HK-2 (cell line): ENCODE data around the gene SNX30.
A peak's percentile ranks its signal among the peaks of the same experiment; 100 is the strongest.

Experiments
- DNase-seq: peaks from one replicate; pipeline ENCODE4 v3.0.0-alpha.2; 2018; ENCODE audit not compliant: unreplicated experiment

The SNX30 gene

DNA sequence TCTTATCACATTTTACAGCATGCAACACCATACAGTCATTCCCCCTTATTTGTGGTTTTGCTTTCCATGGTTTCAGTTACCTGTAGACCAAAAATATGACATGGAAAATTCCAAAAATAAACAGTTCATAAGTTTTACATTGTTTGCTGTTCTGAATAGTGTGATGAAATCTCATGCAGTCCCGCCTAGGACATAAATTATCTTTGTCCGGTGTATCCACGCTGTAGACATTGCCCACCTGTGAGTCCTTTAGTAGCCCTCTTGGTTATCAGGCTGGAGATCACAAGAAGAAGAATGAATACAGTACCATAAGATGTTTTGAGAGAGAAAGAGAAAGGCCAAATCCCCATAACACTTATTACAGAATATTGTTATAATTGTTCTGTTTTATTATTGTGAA, 72.1 kb downstream of the SNX30 start:
- no peak for DNase-seq

DNA sequence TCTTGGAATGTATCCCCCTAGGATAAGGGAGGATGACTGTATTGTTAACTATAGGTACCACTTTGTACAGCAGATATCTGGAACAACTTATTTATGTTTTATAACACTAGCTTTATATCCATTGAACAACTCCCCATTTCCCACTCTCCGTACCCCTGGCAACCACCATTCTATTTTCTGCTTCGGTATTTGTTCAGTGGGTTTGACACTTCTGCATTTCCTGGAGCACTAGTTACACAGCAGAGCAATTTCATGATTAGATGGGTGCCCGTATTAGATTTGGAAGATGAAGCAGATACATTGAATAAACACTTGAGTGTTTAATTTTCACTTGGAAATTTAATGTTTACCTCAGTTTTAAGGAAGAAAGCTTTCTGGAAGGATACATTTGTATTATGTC, 72.7 kb downstream of the SNX30 start:
- DNase-seq: no peak

DNA sequence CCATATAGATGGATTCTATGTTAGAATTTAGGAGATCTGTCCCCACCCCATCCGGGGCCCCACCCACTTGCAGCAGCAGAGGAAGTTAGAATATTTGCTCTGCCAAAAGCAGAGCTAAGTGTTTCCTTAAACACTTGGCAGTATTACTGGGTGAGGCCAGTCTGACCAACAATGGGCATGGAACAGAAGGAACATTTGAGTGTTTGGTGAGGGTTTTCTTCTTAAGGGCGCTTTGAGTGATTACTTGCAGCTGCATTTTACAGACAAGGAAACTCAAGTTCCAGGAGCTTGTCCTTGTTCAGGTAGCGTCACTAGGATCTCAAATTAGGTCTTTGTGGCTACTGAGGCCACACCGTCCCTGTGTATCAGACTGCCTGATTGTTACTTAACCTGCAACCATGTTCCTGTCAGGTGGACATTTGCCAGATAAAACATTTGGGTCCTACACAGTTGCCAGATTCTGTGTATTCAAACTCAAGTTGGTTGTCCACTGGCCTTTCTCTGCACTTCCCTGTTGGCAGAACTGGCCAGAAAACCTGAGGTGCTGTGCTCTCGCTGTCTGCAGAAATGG, 80.8 kb downstream of the SNX30 start:
- no peak for DNase-seq

DNA sequence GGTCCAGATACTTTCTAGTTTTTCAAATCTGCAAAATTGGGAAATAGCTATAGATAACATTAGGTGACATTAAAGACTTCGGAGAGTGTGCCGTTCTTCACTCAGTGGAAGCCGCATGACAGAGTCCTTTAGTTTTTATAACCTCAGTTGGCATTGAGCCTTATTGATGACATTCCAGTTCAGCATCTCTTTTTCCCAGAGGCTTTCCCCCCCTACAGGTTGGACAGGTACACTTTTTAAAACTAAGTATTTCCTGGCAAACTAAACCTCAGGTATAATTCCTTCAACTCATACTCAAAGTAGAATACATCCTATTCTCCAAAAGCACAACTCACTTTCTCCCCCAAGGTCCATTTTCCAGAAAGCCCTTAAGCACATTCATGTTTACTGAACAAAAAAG, 81.4 kb downstream of the SNX30 start:
- DNase-seq: no peak

DNA sequence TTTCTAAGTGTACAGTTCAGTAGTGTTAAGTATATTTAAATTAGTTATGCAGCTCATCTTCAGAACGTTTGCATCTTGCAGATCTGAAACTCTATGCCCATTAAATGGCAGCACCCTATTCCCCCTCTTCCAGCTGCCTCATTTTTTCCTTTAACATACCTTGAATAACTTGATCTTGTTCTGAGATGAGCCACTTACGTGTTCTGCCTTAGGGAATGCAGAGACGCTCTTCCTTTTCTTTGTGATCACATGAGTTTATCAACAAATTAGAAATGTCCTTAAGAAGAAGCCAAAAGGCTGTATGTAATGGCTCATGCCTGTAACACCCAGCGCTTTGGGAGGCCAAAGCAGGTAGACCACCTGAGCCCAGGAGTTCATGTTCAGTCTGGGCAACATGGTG, 82.5 kb downstream of the SNX30 start:
- DNase-seq: no peak

DNA sequence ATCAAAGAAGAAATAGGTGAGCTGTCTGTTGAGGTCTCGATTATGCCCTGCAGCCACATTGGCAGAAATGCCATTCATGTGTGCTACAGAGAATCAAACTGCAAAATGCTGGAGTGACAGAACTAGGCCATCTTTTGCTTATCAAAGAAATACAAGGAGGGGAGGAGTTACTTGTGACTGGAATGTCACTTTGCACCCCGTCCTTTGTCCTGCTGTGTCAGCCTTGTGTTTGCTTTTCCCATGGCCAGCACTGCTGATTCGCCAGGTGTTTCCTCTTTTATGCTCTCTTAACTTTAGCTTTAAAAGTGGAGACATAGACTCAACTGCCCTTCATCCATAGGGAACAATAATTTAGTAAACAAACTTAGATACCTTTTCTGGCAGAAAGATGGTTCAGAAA, 85.8 kb downstream of the SNX30 start:
- DNase-seq: no peak

DNA sequence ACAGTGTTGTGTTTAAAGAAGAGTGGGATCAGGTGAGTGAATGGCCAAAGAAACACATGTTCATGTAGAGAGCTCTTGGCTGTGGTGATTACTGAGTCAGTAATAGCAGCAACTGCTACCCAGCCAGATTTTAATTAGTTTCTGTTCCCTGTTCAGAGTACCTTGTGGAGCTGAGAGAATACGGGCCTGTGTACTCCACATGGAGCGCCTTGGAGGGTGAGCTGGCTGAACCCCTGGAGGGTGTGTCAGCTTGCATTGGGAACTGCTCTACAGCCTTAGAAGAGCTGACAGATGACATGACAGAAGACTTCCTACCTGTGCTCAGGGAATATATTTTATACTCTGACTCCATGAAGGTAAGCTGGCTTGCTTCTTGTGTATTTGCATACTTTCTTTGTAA, 87.8 kb downstream of the SNX30 start:
- DNase-seq: no peak

DNA sequence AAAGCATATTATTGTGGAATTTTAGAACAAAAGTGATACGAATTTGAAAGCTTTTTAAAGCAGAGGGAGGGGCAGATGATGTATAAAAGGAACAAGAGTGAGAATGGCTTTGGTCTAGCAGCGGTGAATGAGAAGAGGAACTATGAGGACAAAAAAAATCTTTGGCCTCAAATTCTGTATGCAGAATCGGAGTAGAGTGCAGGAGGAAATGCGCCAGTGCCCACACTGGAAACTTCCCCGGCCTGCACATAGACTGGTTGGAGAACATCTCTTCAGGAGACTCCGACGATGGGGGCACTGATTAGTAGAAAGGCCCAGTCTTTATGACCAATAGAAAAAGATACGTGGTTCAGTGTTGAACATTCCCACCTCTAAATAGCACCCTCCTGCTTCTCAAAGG, 88.8 kb downstream of the SNX30 start:
- no peak for DNase-seq

DNA sequence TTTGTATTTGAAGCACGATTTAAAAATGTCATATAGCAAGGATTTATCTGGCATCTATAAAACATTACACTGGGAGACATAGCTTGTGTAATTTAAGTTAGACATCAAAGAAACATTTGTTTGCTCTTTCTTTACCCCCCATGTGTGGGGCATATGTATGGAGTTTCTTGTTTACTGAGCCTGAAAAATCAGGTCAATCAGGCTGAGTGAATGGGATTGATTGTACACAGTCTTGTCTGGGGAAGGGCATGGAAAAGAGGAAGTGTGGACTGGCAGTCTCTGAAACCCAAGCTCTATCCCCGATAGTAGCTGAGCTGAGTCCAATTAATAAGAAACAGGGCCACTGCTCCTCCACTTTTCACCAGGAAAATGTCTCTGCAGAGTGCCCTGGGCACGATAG, 90.7 kb downstream of the SNX30 start:
- DNase-seq: no peak

DNA sequence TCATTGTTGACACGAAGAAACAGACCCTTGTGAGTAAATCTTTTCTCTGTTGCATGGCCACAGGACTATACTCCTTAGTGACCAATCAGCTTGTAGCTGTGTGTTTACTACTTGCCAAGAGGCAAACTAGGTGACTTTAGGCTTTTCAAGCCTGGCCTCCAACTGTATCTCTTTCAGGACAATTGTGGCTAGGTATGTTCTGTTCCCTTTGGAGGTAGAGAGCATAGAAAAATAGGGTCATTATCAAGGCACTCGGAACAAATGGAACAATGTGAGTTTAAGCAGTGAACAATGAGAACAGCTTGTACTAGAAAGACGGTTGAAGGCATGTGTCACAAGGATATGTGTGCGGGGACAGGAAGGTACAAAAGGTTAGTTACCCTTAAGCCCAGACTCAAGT, 92.0 kb downstream of the SNX30 start:
- DNase-seq: no peak

DNA sequence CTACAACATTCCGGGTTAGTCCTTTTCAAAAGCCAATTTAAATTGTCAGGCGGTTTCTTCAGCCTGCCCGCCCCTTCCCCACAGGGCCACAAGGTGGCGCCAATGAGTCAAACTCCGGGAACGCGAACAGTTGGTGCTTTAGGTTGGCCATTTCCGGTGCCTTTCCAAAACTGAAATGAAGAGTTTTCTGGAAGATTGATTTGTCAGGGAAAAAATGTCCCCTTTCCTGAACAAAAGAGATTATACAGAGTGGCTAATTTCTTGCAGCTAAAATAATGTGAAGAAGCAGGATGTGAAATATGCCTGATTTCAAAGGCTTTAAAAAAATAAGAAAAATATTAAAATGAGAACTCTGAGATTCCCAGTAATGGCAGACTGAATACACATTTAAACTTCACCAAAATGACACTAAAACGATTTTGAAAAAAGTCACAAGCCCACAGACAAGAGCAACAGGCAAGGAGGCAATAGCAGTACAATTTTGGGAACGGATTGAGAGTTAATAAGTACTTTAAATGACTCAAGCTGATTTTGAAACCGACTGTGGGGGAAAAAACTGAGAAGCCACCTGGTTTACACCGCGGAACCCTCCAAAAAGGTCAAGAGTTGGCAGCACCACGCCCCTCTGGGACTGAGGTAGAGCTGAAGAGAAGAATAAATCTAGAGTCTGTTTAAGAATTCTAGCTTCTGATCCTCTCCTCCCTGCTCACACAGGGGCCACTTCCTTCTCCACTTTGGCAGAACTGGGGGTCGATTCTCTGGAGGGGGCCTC, 94.4 kb downstream of the SNX30 start:
- DNase-seq: peak; percentile 86

DNA sequence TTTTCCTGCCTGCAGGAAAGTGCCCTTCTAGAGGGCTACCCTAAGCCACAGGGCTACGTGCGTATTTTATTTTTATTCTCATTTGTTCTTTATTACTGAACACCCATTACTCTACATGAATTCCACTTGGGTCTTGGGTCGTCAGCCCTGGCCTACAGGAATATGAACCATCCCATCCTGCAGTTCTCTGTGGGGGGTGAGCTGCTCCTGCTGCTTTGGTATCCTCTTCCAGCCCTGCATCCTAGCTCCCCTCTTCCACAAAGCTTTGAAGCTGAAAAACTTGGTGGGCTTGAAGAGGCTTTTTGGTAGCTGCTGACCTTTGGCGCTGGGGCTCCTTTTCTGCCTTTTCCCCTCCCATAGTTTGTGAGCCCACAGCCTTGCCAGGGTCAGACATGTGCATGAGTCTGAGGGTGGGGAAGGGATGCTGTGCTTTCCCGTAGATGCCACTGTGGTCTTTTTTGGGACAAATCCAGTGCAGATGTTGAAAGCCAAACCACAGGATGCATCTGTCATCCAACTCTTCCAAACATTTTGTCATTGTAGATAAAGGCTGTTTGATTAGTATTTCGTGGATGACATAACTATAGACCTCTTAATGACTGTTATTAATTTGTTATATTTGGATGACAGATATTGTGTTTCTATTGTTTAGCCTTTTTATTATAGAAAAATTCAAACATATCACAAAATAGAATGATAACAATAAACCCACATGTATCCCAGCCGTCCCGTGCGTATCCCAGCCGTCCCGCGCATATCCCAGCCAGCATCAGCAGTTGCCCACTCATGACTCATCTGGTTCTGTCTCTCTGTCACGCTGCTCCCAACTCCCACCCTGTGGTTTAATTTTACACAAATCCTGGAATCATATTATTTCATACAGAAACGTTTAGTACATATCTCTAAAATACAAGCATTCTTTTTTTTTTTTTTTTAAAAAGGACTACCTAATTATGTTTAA, 96.2 kb downstream of the SNX30 start:
- no peak for DNase-seq

DNA sequence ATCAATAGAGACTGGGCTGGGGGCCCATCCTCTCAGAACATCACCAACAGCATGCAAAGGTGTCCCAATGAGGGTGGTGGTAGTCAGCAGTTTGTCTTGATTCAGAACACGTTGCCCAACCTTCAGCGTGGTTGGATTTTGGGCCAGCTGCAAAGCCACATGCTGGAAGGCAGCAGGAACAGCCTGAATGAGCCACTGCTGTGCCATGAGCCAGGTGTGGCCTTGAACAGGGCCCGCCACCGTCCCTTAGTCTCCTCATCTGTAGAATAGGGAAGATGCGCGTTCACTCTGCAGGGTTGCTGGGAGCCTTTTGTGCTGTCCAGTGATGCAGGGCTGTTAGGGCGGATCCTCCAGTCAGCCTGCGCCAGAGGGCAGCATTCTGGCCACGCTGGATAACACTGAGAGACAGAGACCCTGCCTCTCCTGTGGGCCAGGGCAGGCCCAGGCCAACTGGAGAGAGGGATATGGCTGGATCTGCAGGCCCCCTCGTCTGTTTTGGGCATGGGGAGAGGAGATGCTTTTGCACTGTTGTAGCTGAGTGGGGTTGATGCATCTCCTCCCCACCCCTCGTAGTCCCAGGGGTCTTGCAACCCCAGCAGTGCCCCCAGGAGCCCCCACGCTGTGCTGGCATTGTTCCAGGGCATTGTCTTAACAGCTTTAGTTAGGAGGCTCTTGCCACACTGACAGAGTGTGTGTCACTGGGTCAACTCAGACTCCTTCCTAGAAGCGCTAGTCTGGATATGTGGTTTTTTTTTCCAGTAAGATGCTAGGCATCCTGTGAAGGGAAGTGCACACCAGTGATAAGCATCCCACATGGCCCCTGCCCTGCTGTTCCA, 98.0 kb downstream of the SNX30 start:
- no peak for DNase-seq

DNA sequence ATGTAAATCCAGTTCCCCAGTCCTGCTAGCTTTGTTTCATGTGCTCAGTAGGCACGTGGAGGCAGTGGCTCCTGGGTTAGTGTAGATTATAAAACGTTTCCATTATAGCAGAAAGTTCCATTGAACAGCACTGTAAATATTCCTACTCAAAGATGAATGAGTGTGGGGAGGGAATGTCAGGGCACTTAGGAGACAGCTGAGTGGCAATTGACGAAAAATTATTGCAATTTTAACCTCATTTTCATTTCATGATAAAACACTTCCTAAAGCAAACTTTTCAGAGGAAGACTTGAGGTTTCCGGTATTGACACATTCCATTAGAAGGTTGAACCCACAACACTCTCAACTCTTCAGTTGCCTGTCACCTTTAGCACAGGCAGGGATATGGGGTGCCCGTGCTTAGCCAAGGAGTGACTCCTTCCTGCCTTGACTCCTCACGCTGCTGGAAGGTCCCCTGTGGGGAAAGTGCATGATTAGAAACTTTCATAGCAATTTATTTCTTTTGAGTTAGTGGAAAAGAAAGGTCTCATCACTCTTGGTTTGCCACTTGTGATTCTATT, 98.9 kb downstream of the SNX30 start:
- DNase-seq: no peak

DNA sequence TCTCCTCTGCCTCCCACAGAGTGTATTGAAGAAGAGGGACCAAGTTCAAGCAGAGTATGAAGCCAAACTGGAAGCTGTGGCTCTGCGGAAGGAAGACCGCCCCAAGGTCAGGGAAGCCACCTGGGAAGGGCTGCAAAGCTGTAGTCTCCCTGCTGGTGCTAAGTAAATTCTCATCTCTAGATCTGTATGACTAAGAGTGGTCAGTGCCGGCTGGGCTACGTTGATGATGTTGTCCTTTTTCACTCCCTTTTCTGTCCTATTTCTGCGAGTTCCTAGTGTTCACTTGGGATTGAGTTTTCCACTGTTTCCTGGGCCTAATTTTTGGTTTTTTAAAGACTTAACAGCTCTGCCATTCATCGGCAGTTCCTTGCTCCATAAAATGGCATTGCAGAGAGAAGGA, 100.3 kb downstream of the SNX30 start:
- no peak for DNase-seq

DNA sequence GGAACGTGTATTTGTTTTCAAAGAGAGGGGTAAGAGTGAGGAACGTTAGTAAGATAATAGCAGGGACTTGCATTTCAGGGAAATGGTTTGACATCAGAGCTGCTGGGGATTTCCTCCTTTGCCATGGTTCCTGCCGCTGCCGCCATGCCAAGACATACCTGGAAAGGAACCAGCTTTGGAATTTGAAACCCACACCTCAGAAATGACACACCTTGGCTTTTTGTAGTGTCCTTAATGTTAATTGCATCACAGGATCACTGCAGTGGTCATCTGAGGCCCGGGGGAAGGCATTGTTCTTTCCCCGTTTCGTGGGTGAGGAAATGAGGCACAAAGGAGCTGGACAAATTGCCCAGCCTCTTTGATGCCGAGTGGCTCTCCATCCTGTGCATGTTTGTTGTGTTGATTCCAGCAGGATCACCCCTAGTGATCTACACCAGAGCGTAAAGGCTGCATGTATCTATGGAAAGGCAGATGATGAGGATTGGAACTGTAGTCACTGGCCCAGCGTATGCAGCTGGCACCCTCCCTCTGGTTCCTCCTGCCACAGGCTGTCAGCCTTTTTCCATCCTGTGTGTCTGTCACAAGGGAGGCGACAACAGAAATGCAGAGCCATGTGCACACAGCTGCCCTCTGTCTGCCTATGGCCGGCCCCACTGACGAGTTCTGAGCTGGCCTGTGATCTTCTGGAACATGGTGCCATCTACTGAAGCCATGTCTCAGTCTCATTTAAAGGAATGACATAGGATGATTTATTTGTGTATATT, 102.4 kb downstream of the SNX30 start:
- DNase-seq: no peak

DNA sequence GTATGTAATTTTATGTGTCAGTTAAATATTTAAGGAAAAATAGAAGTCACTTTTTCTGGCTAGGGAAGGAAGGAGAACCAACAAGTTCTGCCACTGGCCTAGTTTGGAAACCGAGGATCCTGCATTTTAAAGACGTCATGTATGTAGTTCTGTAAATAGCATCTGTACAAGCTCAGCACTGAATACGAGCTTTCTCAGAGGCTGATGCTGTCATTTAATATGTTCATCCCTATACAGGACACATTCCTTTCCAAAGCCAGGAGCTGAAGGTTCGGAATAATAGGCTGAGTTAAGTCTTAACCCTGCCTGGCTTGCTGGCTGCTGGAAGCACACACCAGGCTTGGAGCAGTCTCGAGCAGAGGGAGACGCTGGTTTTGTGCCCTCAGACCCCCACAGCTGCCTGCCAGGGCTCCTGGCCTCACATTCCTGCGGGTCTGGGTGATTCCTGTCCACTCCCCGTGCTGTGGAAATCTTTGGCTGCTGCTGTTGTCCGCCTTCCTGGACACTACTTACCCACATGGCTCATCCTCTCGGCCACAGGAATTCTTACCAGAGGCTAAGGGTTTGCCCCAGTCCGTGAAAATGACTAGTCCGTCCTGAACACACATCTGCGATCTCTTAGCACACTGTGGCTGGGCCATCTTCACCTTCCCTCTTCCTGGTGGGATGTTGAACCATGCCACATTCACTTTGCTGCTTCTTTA, 103.5 kb downstream of the SNX30 start:
- no peak for DNase-seq

DNA sequence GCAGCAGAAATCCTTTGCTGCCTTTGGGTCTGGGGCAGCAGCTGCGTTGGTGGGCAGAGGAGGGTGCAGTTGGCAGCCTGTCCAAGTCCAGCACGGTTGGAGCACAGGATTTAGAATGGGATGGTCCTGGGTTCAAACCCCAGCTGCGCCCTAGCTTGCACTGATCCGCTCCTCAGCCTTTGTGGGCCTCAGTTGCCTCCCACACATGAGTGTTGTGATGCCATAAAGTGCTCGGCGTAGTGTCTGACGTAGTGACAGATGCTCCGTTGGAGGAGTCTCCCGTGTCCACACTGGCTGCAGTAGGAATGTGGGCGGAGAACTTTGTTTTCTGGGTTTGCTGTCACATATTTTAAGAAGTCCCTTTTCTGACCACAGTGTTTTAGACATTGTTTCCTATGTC, 104.1 kb downstream of the SNX30 start:
- no peak for DNase-seq

DNA sequence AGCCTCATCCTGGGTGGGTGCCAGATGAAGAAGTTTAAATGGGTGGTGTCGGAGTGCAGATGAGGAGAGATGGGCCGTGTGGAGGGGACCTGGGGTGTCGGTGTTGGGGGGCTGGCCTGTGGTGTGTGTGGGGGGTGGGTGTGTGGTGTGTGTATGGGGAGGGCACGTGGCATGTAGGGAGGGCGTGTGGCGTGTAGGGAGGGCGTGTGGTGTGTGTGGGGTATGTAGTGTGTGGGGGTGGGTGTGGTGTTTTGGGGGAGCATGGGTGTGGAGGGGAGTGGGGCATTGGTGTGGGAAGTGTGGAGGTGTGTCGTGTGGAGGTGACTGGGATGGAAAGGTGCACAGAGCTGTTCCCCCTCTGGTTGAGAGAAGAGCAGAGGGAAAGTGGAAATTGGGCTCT, 105.6 kb downstream of the SNX30 start:
- DNase-seq: no peak

DNA sequence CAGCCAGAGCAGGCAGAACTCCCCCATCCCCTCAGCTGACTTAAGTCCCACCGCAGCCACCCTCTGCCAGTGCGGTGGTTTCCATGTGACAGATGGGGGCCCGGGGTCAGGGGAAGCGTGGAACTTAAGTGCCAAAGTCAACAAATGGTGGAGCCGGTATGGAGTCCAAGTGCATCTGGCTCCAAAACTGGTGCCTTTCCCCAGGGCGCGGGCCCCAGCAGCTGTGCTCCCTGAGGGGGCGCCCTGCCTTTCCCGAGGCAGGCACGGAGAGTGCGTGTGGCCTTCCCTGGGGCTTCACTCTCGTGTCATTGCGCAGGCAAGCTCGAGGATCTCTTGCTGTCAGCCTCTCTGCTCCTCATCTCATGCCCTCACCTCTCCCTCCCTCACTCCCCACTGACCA, 106.3 kb downstream of the SNX30 start:
- DNase-seq: no peak
